ENCODE measurements around the gene GJA5. TPM values are rescaled to one million over a fixed set of nuclear protein-coding genes. Genes with fewer than 3 reads are reported as not detected.

The GJA5 gene
- total and polyA plus RNA-seq, 9 donors, result 1.4 to 27.5 (median 6.8) TPM

- no peak overlapping the region for H3K27ac ChIP-seq
- no peaks in the 10 kb centered on the region for H3K9me3 ChIP-seq
- no peaks in the 10 kb centered on the region for H3K36me3 ChIP-seq
- no peaks in the 10 kb centered on the region for H3K4me1 ChIP-seq (ENCODE audit: insufficient read depth)
- TF ChIP-seq POLR2A (IDR thresholded peaks at IDR 0.05), result no peak
- no peak for TF ChIP-seq CTCF (IDR thresholded peaks at IDR 0.05)
- TF ChIP-seq EP300 (IDR thresholded peaks at IDR 0.05), result no peak
- DNase-seq, result no peak
- 83 to 86% (median 85%) methylated on average over 1 of the region's 1 CpG for WGBS, 3 donors
- H3K27me3 ChIP-seq, result no peaks in the 10 kb centered on the region
- no peak overlapping the region for H3K4me3 ChIP-seq
- intact Hi-C loops (cut with DNase I), result no loop called here
These were observed 19.3 kb downstream of the GJA5 start for GRCh38 chr1:147741065-147741464.

- 88 to 97% (median 94%) methylated on average over 3 of the region's 3 CpGs for WGBS, 3 donors
These were observed 20.0 kb downstream of the GJA5 start for GRCh38 chr1:147740391-147740790.

GRCh38 chr1:147738739-147739476 lies 21.5 kb downstream of the GJA5 start:
- Histone ChIP-seq H3K27me3 (no peaks in the 10 kb centered on the region), H3K27ac (no peak overlapping the region), H3K9me3 (no peaks in the 10 kb centered on the region), H3K36me3 (no peaks in the 10 kb centered on the region), H3K4me3 (no peak overlapping the region), H3K4me1 (ENCODE audit: insufficient read depth) (no peaks in the 10 kb centered on the region)
- intact Hi-C loops (cut with DNase I), result no loop called here
- TF ChIP-seq CTCF (IDR thresholded peaks at IDR 0.05) (no peak), EP300 (IDR thresholded peaks at IDR 0.05) (no peak), POLR2A (IDR thresholded peaks at IDR 0.05) (no peak)
- WGBS, 3 donors, result 54 to 66% (median 60%) methylated on average over 6 of the region's 6 CpGs
- DNase-seq, result no peak

More at GRCh38 chr1:147740391-147740790, 20.0 kb downstream of the GJA5 start:
- H3K4me3 ChIP-seq, result no peak overlapping the region
- H3K27ac ChIP-seq, result no peak overlapping the region
- no peaks in the 10 kb centered on the region for H3K9me3 ChIP-seq
- no peaks in the 10 kb centered on the region for H3K27me3 ChIP-seq
- H3K36me3 ChIP-seq, result no peaks in the 10 kb centered on the region
- no peak for DNase-seq
- intact Hi-C loops (cut with DNase I), result no loop called here
- TF ChIP-seq POLR2A (IDR thresholded peaks at IDR 0.05), result no peak
- TF ChIP-seq EP300 (IDR thresholded peaks at IDR 0.05), result no peak
- TF ChIP-seq CTCF (IDR thresholded peaks at IDR 0.05), result no peak
- no peaks in the 10 kb centered on the region for H3K4me1 ChIP-seq (ENCODE audit: insufficient read depth)

GRCh38 chr1:147738129-147738528 lies 22.3 kb downstream of the GJA5 start:
- WGBS, 3 donors, result 88 to 93% (median 91%) methylated on average over 2 of the region's 2 CpGs
- intact Hi-C loops (cut with DNase I), result no loop called here
- H3K36me3 ChIP-seq, result no peaks in the 10 kb centered on the region
- no peaks in the 10 kb centered on the region for H3K4me1 ChIP-seq (ENCODE audit: insufficient read depth)
- H3K27me3 ChIP-seq, result no peaks in the 10 kb centered on the region
- no peak for DNase-seq
- no peak overlapping the region for H3K27ac ChIP-seq
- H3K4me3 ChIP-seq, result no peak overlapping the region
- TF ChIP-seq EP300 (IDR thresholded peaks at IDR 0.05), result no peak
- TF ChIP-seq POLR2A (IDR thresholded peaks at IDR 0.05), result no peak
- TF ChIP-seq CTCF (IDR thresholded peaks at IDR 0.05), result no peak
- H3K9me3 ChIP-seq, result no peaks in the 10 kb centered on the region
